B cell (primary cell): ENCODE data around the gene ADH6. TPM values are rescaled to one million over a fixed set of nuclear protein-coding genes. Genes with fewer than 3 reads are reported as not detected.

Experiments used
- polyA plus RNA-seq: library from polyadenylated mRNA; depleted of rRNA; stranded (reverse); fragments of >200 nt; gene quantifications from 2 replicates; pipeline ENCODE4 v1.2.3, GENCODE V29; 2012
- total RNA-seq, 2 donors: library from RNA; stranded (reverse); fragments of 120-200 nt in 1 of 2; gene quantifications; 1 replicate in 1 of 2; 2 replicates in 1 of 2; pipeline versions ENCODE4 v1.2.3 to v1.2.4, GENCODE V29; 2013 to 2022

Gene ADH6
- total and polyA plus RNA-seq, 2 donors (not counting 1 experiment from before 2014, with no cell fraction given) = not detected

Other genes starting within 250 kb of the ADH6 start
- gene METAP1, start 223.5 kb downstream of the ADH6 start, total RNA-seq = 40.0 and 42.6 TPM in 2 replicates
- 20.4 and 26.3 TPM in 2 replicates for gene METAP1, start 223.5 kb downstream of the ADH6 start, polyA plus RNA-seq
- 59.2 and 65.6 TPM in 2 replicates for gene ADH5, start 130.5 kb downstream of the ADH6 start, total RNA-seq
- gene ADH5, start 130.5 kb downstream of the ADH6 start, polyA plus RNA-seq = 23.9 and 32.7 TPM in 2 replicates
- not detected in 2 replicates for gene ADH4, start 74.9 kb downstream of the ADH6 start, total RNA-seq
- gene ADH4, start 74.9 kb downstream of the ADH6 start, polyA plus RNA-seq = not detected in 2 replicates
- not detected in 2 replicates for gene ADH1A, start 71.7 kb upstream of the ADH6 start, total RNA-seq
- not detected in 2 replicates for gene ADH1A, start 71.7 kb upstream of the ADH6 start, polyA plus RNA-seq
- not detected in 2 replicates for gene ADH1B, start 102.2 kb upstream of the ADH6 start, total RNA-seq
- gene ADH1B, start 102.2 kb upstream of the ADH6 start, polyA plus RNA-seq = not detected in 2 replicates
- gene ADH1C, start 133.5 kb upstream of the ADH6 start, total RNA-seq = not detected in 2 replicates
- not detected in 2 replicates for gene ADH1C, start 133.5 kb upstream of the ADH6 start, polyA plus RNA-seq
- not detected in 2 replicates for gene ADH7, start 216.1 kb upstream of the ADH6 start, total RNA-seq
- gene ADH7, start 216.1 kb upstream of the ADH6 start, polyA plus RNA-seq = not detected in 2 replicates